ENCODE data around the gene CIB4.

CIB4 gene

DNA sequence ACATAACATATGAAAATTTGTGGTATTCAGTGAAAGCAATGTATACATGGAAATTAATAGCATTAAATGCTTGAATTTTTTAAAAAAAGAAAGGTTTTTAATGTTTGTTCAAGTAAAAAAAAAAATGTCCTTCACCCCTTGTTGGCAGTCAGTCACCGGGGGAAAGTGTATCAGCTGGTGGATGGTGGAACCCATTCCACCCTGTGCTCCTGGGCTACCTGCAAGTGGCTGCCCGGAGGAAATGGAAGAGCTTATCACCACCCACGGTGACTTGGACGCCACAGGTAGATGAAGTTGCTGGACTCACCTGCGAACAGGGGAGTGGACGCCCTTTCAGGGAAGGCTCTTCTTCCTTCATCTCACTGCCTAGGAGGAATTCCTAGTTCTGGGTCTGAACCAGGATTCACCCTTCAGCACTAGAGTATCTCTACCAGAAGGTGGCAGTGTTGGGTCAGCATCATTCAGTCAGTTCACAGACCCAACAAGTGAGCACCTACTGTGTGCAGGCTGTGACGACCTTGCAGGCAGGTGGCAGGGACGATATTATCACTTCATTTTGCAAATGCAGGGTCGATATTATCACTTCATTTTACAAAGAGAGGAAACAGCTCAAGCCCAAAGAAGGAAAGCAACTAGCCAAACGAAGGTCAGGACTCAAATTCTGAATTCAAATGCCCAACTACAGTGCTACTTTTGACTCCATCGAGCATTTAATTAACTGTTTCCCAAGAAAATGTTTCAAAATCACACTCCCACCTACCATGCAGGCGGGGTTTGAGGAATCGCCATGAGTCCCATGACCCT is 35.8 kb downstream of the CIB4 start:
- DNase-seq (ENCODE audit: low spot score in 2 of 2) (peak in 1 of 2 donors; percentile 13), ATAC-seq (replicated peaks; ENCODE audit: extremely low read depth, poor library complexity, severe bottlenecking) (no peak)
- no peaks in the 10 kb centered on the region for H3K36me3 Mint-ChIP-seq (ENCODE audit: insufficient read depth)

DNA sequence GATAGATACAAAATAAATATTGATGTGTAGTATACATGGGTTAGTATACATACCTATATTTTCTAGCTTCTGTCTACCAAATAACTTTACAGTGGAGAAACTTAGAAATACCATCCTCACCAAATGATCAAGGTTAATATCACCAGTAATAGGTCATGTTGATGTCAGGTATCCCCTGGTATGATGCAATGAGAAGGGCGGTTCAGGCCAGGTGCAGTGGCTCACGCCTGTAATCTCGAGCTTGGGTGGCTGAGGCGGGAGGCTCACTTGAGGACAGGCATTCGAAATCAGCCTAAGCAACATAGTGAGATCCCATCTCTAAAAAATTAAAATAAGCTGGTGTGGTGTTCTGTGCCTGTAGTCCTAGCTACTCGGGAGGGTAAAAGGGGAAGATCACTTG is 38.6 kb downstream of the CIB4 start:
- Mint-ChIP-seq H3K4me1 (no peaks in the 10 kb centered on the region), H3K9me3 (no peaks in the 10 kb centered on the region), H3K36me3 (ENCODE audit: insufficient read depth) (no peaks in the 10 kb centered on the region), H3K27me3 (peaks cover 84% of the 10 kb centered on the region), H3K27ac (ENCODE audit: low read depth) (no peak overlapping the region), H3K4me3 (no peak overlapping the region)
- ATAC-seq (replicated peaks; ENCODE audit: extremely low read depth, poor library complexity, severe bottlenecking) (no peak), DNase-seq (ENCODE audit: low spot score in 2 of 2) (no peak)

More for the DNA sequence above, 35.8 kb downstream of the CIB4 start:
- no peak overlapping the region for H3K4me3 Mint-ChIP-seq
- H3K4me1 Mint-ChIP-seq, result peaks cover 10% of the 10 kb centered on the region
- H3K27me3 Mint-ChIP-seq, result peaks cover 67% of the 10 kb centered on the region
- H3K9me3 Mint-ChIP-seq, result no peaks in the 10 kb centered on the region
- no peak overlapping the region for H3K27ac Mint-ChIP-seq (ENCODE audit: low read depth)

DNA sequence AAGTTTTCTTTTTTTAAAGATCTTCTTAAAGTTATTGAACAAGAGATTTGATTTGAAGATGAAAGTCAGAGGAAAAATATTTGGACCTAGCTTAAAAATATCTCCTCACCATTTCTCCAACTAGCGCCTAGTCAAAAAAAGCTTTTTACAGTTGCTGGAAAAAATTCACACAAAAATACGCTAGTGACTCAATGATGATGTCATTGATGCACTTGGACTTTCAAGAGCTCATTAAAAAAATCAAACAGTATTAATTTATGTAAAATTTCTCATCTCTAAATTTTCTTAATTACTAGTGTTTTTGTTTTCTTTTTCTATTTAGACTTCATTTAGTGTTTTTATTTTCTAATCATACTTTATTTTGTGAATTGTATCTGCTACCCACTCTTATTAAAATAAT is 41.8 kb downstream of the CIB4 start:
- no peak for DNase-seq (ENCODE audit: low spot score in 2 of 2)
- Mint-ChIP-seq H3K4me3 (no peak overlapping the region), H3K27me3 (peaks cover 86% of the 10 kb centered on the region), H3K9me3 (no peaks in the 10 kb centered on the region), H3K36me3 (ENCODE audit: insufficient read depth) (no peaks in the 10 kb centered on the region), H3K27ac (ENCODE audit: low read depth) (no peak overlapping the region), H3K4me1 (no peaks in the 10 kb centered on the region)
- ATAC-seq (replicated peaks; ENCODE audit: extremely low read depth, poor library complexity, severe bottlenecking), result no peak

DNA sequence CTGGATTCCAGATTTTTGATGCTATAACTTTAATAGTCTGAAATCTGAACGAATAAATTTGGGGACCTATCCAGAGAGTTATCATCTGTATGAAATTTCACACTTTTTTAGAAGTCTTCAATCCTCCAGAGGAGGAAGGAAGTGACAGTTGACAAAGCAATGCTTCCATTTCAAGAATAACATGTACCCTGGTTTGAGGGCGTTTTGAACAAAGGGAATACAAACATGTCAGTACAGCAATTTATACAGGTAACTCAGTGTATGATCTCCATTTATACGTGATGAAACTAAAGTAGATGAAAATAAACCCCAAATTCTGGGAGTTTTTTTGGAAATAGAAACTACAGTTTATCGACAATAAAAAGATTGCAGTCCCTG is 42.2 kb downstream of the CIB4 start:
- Mint-ChIP-seq H3K4me1 (no peaks in the 10 kb centered on the region), H3K27ac (ENCODE audit: low read depth) (no peak overlapping the region), H3K27me3 (peaks cover 86% of the 10 kb centered on the region), H3K9me3 (no peaks in the 10 kb centered on the region), H3K36me3 (ENCODE audit: insufficient read depth) (no peaks in the 10 kb centered on the region), H3K4me3 (no peak overlapping the region)
- ATAC-seq (replicated peaks; ENCODE audit: extremely low read depth, poor library complexity, severe bottlenecking), result no peak
- no peak for DNase-seq (ENCODE audit: low spot score in 2 of 2)

DNA sequence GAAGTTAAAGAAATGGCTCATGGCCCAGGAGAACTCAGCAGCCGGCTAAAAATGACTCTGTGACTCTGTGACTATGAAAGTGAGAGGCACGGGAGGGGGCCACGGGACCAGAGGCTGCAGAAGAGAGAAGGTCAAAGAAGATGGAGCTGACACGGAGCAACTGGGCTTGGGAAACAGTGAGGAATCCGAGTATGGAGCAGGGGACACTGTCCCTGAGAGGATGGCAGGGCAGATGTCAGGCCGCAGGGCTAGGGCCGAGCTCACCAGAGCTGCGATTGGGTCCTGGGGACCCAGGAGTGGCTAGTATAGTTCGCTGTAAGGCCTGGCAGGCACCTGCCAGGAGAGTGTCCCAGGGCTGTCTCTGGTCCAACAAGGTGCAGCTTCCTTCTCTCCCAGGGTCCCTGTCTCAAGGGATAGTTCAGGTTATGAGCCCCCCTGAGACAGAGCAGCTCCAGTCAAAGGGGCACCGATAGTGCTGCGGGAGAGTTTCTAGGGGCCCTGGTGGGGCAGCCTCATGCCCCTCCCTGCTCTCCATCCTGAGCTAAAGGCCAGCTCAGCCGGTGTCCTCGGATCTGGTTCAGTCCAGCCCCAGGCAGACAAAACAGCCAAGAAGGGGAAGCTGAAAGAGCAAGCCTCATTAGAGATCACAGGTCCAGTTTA is 42.7 kb downstream of the CIB4 start:
- Mint-ChIP-seq H3K27ac (ENCODE audit: low read depth) (no peak overlapping the region), H3K27me3 (peaks cover 86% of the 10 kb centered on the region), H3K36me3 (ENCODE audit: insufficient read depth) (no peaks in the 10 kb centered on the region), H3K9me3 (no peaks in the 10 kb centered on the region), H3K4me1 (no peaks in the 10 kb centered on the region), H3K4me3 (no peak overlapping the region)
- DNase-seq (ENCODE audit: low spot score in 2 of 2) (peak in 1 of 2 donors; percentile 1), ATAC-seq (replicated peaks; ENCODE audit: extremely low read depth, poor library complexity, severe bottlenecking) (no peak)

DNA sequence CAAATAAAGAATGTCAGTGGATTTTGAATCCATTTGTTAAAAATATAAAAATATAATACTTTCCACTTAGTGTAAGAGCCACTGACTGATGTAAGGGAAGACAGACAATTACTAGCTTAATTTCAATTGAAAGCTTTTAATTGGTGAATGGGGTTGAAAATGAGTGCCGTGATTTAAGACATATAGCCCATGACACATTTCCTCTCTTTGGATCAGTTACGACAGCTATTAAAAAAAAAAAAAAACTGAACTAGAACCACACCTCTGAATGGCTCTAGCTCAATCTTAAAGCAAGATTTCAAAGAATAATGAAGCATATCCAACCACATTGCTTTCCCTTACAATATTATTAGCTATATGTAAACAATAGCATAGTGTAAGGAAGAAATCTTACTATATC is 44.0 kb downstream of the CIB4 start:
- no peak overlapping the region for H3K27ac Mint-ChIP-seq (ENCODE audit: low read depth)
- no peak overlapping the region for H3K4me3 Mint-ChIP-seq
- peaks cover 86% of the 10 kb centered on the region for H3K27me3 Mint-ChIP-seq
- DNase-seq (ENCODE audit: low spot score in 2 of 2), result no peak
- H3K36me3 Mint-ChIP-seq (ENCODE audit: insufficient read depth), result no peaks in the 10 kb centered on the region
- H3K4me1 Mint-ChIP-seq, result no peaks in the 10 kb centered on the region
- no peak for ATAC-seq (replicated peaks; ENCODE audit: extremely low read depth, poor library complexity, severe bottlenecking)
- peaks cover 6% of the 10 kb centered on the region for H3K9me3 Mint-ChIP-seq

DNA sequence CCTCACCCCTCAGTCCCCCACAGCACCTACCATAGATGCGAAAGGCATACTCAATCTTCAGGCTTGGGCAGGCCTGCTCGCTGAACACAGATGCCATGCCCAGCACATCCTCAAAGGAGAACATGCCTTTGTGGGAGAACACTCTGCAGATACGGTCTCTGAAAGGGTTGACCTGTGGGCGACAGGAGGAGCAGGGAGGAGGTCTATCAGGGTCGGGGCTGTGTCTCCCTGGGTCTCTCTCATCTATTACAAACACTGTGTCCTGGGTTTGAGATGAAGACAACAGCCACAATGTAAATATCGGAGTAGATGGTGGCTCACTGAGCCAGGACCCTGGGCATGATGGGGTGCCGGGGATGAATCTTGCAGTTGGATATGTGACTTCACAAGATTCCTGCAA is 46.0 kb downstream of the CIB4 start:
- Mint-ChIP-seq H3K27ac (ENCODE audit: low read depth) (no peak overlapping the region), H3K9me3 (peaks cover 6% of the 10 kb centered on the region), H3K27me3 (peaks cover 80% of the 10 kb centered on the region), H3K4me1 (no peaks in the 10 kb centered on the region), H3K36me3 (ENCODE audit: insufficient read depth) (no peaks in the 10 kb centered on the region), H3K4me3 (no peak overlapping the region)
- ATAC-seq (replicated peaks; ENCODE audit: extremely low read depth, poor library complexity, severe bottlenecking), result no peak
- no peak for DNase-seq (ENCODE audit: low spot score in 2 of 2)

DNA sequence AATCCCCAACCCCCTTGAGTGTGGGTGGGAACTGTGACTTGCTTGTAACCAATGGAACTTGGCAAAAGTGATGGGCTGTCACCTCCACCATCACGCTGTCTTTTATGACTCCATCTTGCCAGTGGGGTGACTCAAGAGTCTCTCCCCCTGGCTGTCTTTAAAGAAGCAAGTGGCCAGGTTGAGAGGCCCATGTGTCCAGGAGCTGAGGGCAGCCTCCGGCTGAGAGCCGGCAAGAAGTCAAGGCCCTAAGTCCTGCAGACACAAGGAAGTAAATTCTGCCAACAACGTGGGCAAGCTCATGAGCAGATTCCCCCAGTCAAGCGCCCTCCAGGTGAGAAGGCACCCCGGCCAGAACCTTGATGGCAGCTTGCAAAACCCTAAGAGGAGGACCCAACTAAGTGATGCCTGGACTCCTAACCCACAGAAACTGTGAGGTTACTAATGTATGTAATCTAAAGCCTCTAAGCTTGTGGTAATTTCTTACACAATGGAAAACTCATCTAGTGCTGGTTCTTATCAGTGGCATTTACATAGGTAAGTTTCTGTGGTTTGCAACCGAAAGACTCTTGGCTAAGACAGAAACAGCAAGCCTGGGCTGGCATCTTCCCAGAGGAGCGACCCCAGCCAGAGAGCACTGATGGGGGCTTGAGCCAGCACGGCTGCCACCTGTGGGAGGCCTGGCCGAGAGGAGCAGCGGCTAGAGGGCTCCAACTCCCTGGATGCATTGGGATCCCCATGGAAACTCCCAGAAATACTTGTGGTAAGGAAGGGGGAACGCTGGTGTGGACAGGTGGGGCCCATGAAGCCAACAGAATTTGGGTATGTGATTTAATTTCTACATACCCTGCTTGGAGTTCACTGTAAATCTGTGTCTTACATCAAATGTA is 49.3 kb downstream of the CIB4 start:
- Mint-ChIP-seq H3K27me3 (peaks cover 72% of the 10 kb centered on the region), H3K4me1 (no peaks in the 10 kb centered on the region), H3K9me3 (peaks cover 6% of the 10 kb centered on the region), H3K36me3 (ENCODE audit: insufficient read depth) (no peaks in the 10 kb centered on the region), H3K4me3 (no peak overlapping the region), H3K27ac (ENCODE audit: low read depth) (no peak overlapping the region)
- ATAC-seq (replicated peaks; ENCODE audit: extremely low read depth, poor library complexity, severe bottlenecking), result no peak
- DNase-seq (ENCODE audit: low spot score in 2 of 2), result no peak

DNA sequence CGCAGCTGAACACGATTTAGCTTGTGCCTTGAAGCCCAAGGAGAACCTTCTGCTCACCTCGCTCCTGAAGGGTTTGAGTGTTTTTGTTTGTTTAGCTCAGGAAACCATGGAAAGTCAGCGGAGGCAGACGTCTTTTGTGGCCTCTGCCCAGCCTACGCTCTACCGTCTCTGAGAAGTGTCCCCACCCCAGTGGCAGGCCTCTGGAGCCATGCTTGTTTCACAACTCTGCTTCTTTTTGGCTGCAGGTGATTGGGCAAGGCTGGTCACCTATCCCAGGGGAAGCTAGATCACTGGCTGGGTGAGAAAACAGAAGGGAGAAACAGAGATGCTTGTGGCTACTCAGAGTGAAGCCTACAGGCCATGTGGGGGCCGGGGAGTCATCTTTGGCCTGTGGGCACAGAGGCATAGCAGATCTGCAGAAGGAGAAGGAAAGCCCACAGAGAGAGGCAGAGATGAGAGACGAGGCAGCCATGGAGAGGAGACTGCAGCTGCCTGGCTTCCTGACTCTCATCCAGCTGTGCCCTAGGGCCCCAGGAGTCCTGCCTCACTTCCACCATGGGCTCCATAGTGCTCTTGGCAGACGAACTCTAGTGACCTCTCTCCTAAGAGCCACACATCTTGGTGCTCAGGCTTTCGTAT is 50.1 kb downstream of the CIB4 start:
- H3K9me3 Mint-ChIP-seq, result peaks cover 6% of the 10 kb centered on the region
- no peak overlapping the region for H3K4me3 Mint-ChIP-seq
- no peaks in the 10 kb centered on the region for H3K36me3 Mint-ChIP-seq (ENCODE audit: insufficient read depth)
- no peak for ATAC-seq (replicated peaks; ENCODE audit: extremely low read depth, poor library complexity, severe bottlenecking)
- H3K27ac Mint-ChIP-seq (ENCODE audit: low read depth), result no peak overlapping the region
- H3K4me1 Mint-ChIP-seq, result no peaks in the 10 kb centered on the region
- peaks cover 75% of the 10 kb centered on the region for H3K27me3 Mint-ChIP-seq
- DNase-seq (ENCODE audit: low spot score in 2 of 2), result no peak

DNA sequence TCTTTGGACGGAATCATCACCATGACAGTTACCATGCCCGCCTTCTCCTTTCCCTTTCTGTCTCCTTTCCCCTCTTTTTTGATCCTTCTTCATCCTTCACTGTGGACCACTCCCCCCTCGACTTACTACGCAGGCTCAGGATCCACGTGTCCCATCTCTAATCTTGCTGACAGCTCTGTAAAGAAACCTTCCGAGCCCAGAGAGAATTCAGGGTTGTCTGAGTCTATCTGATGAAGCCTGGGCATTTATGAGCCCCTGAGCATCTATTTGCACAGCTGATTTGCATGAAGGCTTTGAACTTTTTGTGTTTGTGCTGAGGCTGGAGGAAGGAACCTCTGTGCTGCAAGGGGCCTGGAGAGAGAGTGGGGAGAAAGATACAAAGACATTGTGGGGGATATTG is 50.7 kb downstream of the CIB4 start:
- DNase-seq (ENCODE audit: low spot score in 2 of 2) (no peak), ATAC-seq (replicated peaks; ENCODE audit: extremely low read depth, poor library complexity, severe bottlenecking) (no peak)
- Mint-ChIP-seq H3K9me3 (peaks cover 6% of the 10 kb centered on the region), H3K36me3 (ENCODE audit: insufficient read depth) (no peaks in the 10 kb centered on the region), H3K4me3 (no peak overlapping the region), H3K27me3 (peaks cover 75% of the 10 kb centered on the region), H3K4me1 (no peaks in the 10 kb centered on the region), H3K27ac (ENCODE audit: low read depth) (no peak overlapping the region)

DNA sequence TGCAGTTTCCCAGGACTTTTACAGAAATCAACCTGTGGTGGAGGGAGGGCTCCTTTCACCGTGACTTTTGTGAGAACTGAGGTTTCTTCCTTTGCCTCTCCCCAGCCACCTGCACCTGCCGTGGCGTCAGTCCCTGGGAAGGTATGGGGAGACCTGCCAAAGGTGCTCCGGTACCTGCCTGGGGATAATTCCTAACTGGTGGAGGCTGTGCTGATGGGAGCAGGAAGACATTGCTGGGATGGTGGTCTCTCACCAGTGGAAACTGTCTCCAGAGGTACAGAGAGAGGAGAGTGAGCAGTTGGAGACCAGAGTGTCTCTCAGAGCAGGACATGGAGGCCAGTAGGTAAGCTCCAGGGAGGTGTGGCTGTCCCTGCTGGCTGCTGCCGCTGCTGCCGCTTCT is 52.6 kb downstream of the CIB4 start:
- no peak for DNase-seq (ENCODE audit: low spot score in 2 of 2)
- peaks cover 6% of the 10 kb centered on the region for H3K9me3 Mint-ChIP-seq
- no peaks in the 10 kb centered on the region for H3K4me1 Mint-ChIP-seq
- H3K4me3 Mint-ChIP-seq, result no peak overlapping the region
- ATAC-seq (replicated peaks; ENCODE audit: extremely low read depth, poor library complexity, severe bottlenecking), result no peak
- H3K27me3 Mint-ChIP-seq, result peaks cover 74% of the 10 kb centered on the region
- H3K27ac Mint-ChIP-seq (ENCODE audit: low read depth), result no peak overlapping the region
- H3K36me3 Mint-ChIP-seq (ENCODE audit: insufficient read depth), result peaks cover 1% of the 10 kb centered on the region

DNA sequence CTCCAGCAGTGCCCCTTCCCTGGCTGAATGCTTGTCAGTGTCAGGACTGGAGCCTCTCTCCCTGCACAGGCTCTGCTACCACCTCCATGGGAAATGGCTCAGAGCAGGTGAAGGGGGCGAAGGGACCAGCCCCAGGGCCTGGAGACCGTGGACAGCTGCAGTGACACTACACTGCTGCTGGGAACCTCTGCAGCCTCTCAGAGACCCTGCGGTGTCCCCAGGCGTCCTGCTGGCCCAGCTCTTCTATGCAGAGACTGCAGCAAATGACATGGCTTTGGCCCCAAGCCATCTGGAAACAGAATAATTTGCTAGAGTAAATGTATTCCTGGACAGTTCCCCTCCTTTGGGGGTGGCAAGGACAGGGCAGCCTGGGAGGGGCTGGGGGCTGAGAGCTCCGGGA is 53.2 kb downstream of the CIB4 start:
- peaks cover 68% of the 10 kb centered on the region for H3K27me3 Mint-ChIP-seq
- peaks cover 6% of the 10 kb centered on the region for H3K9me3 Mint-ChIP-seq
- no peak overlapping the region for H3K4me3 Mint-ChIP-seq
- no peak for ATAC-seq (replicated peaks; ENCODE audit: extremely low read depth, poor library complexity, severe bottlenecking)
- peaks cover 1% of the 10 kb centered on the region for H3K36me3 Mint-ChIP-seq (ENCODE audit: insufficient read depth)
- H3K4me1 Mint-ChIP-seq, result no peaks in the 10 kb centered on the region
- DNase-seq (ENCODE audit: low spot score in 2 of 2), result no peak
- H3K27ac Mint-ChIP-seq (ENCODE audit: low read depth), result no peak overlapping the region
